Esophagus squamous epithelium (tissue), 5 donors: ENCODE measurements around the gene EEF1B2. TPM values are rescaled to one million over a fixed set of nuclear protein-coding genes. Genes with fewer than 3 reads are reported as not detected.

Experiments
- DNase-seq: peaks from one replicate; lab custom pipeline; 2025; lab: John Stamatoyannopoulos, UW
- H3K27ac ChIP-seq, 4 donors: fragments of 200-600 bp; sonication (generic); one replicate each; pipeline ENCODE4 v1.5.1; 2016 to 2019; ENCODE audit warnings: mild to moderate bottlenecking in 1 of 4
- H3K27me3 ChIP-seq, 4 donors: fragments of 200-600 bp; sonication (generic); 1 replicate in 3 of 4; 2 replicates in 1 of 4; pipeline versions ENCODE4 v1.5.1 to v1.6.0; 2017 to 2021; ENCODE audit warnings: antibody characterized with exemption in 1 of 4
- H3K36me3 ChIP-seq, 3 donors: fragments of 200-600 bp; sonication (generic); one replicate each; pipeline ENCODE4 v1.5.1; 2016 to 2019
- H3K4me1 ChIP-seq, 3 donors: fragments of 200-600 bp; sonication (generic); one replicate each; pipeline ENCODE4 v1.5.1; 2017 to 2019
- H3K4me3 ChIP-seq, 4 donors: fragments of 200-600 bp; sonication (generic); 1 replicate in 3 of 4; 2 replicates in 1 of 4; pipeline ENCODE4 v1.5.1; 2016 to 2019; ENCODE audit warnings: mild to moderate bottlenecking in 2 of 4, moderate library complexity in 1 of 4
- H3K9me3 ChIP-seq, 3 donors: fragments of 200-600 bp; sonication (generic); one replicate each; pipeline ENCODE4 v1.5.1; 2016 to 2019
- CTCF ChIP-seq, 6 experiments: fragments of 450-650 bp in 4 of 6; fragments of 200-600 bp in 2 of 6; sonication (generic) in 2 of 6; IDR thresholded peaks; one replicate each; pipeline ENCODE4 v1.5.1; 2016 to 2019; ENCODE audit warnings: antibody characterized with exemption in 6 of 6, mild to moderate bottlenecking in 4 of 6, moderate library complexity in 4 of 6
- POLR2A ChIP-seq, 4 donors: fragments of 450-650 bp; IDR thresholded peaks; one replicate each; pipeline ENCODE4 v1.6.1; 2017; ENCODE audit warnings: antibody characterized with exemption in 4 of 4, mild to moderate bottlenecking in 4 of 4, moderate library complexity in 3 of 4
- WGBS, 2 donors: methylation state at CpG; one replicate each; pipeline ENCODE4 v1.1.5; 2018; 5-methylcytosine and 5-hydroxymethylcytosine counted together
- intact Hi-C: fragments of 100-400 bp; cut with DNase I; formaldehyde crosslinking; loops from one replicate; pipeline ENCODE4 v1.15.0; 2022
- total RNA-seq, 4 donors: library from RNA; depleted of rRNA; stranded (reverse); fragments of >200 nt; gene quantifications; one replicate each; pipeline ENCODE4 v1.1.0, GENCODE V29; 2016
- donor health status: DM: yes; HTN: yes; CAD: no.

EEF1B2 gene
- 100 to 1,000 TPM; 243 to 631 (median 564) TPM for total RNA-seq

GRCh38 chr2:206159346-206160124, at the start of gene EEF1B2, which contains the start of gene NDUFS1:
EEF1B2 (plus strand) TSS chr2:206159895; CDS start chr2:206159980, 85 bp downstream.
NDUFS1 (minus strand) TSS chr2:206159444; CDS start chr2:206153678, 5,766 bp downstream.
- 0% methylated on average over 19 to 22 of the region's 64 CpGs for WGBS, 2 donors
- Histone ChIP-seq H3K27ac (peak within 1 kb of the TSS; percentile 89 to 97 (median 94)), H3K4me3 (peak within 1 kb of the TSS; percentile 72 to 86 (median 74)), H3K4me1 (peaks cover 9 to 76% (median 34%) of the 10 kb centered on the region in 3 donors), H3K36me3 (peaks cover 4 to 47% (median 13%) of the 10 kb centered on the region in 3 donors), H3K9me3 (no peaks in the 10 kb centered on the region), H3K27me3 (no peaks in the 10 kb centered on the region)
- DNase-seq: peak; percentile 92
- TF ChIP-seq POLR2A (IDR thresholded peaks at IDR 0.05) (peak in 3 of 4 donors; percentile 20 to 69 (median 54)), CTCF (IDR thresholded peaks at IDR 0.05) (peak in 2 of 6 experiments; percentile 2 to 45)
- intact Hi-C loops: no loop called here

GRCh38 chr2:206112108-206112507, 47.6 kb upstream of the EEF1B2 start:
- WGBS, 2 donors: 94 to 97% methylated on average over 3 of the region's 3 CpGs
- no peaks in the 10 kb centered on the region for H3K9me3 ChIP-seq
- H3K4me1 ChIP-seq: no peaks in the 10 kb centered on the region
- H3K27ac ChIP-seq: no peak overlapping the region
- peaks cover 0 to 31% (median 0%) of the 10 kb centered on the region in 3 donors for H3K36me3 ChIP-seq
- intact Hi-C loops: no loop called here
- H3K4me3 ChIP-seq: no peak overlapping the region
- DNase-seq: no peak
- TF ChIP-seq CTCF (IDR thresholded peaks at IDR 0.05) (no peak), POLR2A (IDR thresholded peaks at IDR 0.05) (no peak)
- no peaks in the 10 kb centered on the region for H3K27me3 ChIP-seq

- Histone ChIP-seq H3K27ac (no peak overlapping the region), H3K36me3 (peaks cover 0 to 40% (median 0%) of the 10 kb centered on the region in 3 donors), H3K4me1 (no peaks in the 10 kb centered on the region), H3K9me3 (no peaks in the 10 kb centered on the region), H3K27me3 (no peaks in the 10 kb centered on the region), H3K4me3 (no peak overlapping the region)
- DNase-seq: no peak
- 91 to 93% methylated on average over 5 to 7 of the region's 7 CpGs for WGBS, 2 donors
- TF ChIP-seq CTCF (IDR thresholded peaks at IDR 0.05) (no peak), POLR2A (IDR thresholded peaks at IDR 0.05) (no peak)
- intact Hi-C loops: no loop called here
Observed at GRCh38 chr2:206112846-206113547, 46.7 kb upstream of the EEF1B2 start.

GRCh38 chr2:206115026-206115578, 44.6 kb upstream of the EEF1B2 start:
- Histone ChIP-seq H3K4me3 (no peak overlapping the region), H3K27ac (no peak overlapping the region), H3K4me1 (no peaks in the 10 kb centered on the region), H3K9me3 (no peaks in the 10 kb centered on the region), H3K27me3 (no peaks in the 10 kb centered on the region), H3K36me3 (peaks cover 0 to 61% (median 3%) of the 10 kb centered on the region in 3 donors)
- TF ChIP-seq CTCF (IDR thresholded peaks at IDR 0.05): no peak
- no peak for TF ChIP-seq POLR2A (IDR thresholded peaks at IDR 0.05)
- 88 to 95% methylated on average over 3 of the region's 3 CpGs for WGBS, 2 donors
- DNase-seq: no peak
- intact Hi-C loops: no loop called here
